Tibial artery (tissue), 4 donors: Measurements from ENCODE around the gene ITGAE.

Source experiments
- DNase-seq, 2 donors: peaks; one replicate each; pipeline ENCODE4 v3.0.0-alpha.2; 2019
- H3K27ac ChIP-seq, 2 donors: fragments of 200-600 bp; sonication (generic) in 1 of 2; 1 replicate in 1 of 2; 2 replicates in 1 of 2; pipeline ENCODE4 v1.5.1; 2018 to 2019; ENCODE audit warnings: mild to moderate bottlenecking in 1 of 2
- H3K27me3 ChIP-seq, 2 donors: fragments of 200-600 bp; sonication (generic) in 1 of 2; one replicate each; pipeline versions ENCODE4 v1.5.1 to v1.6.0; 2016 to 2019
- H3K36me3 ChIP-seq, 3 donors: fragments of 200-600 bp; sonication (generic) in 2 of 3; one replicate each; pipeline ENCODE4 v1.5.1; 2016 to 2019; ENCODE audit warnings: mild to moderate bottlenecking in 2 of 3
- H3K4me1 ChIP-seq, 4 donors: fragments of 200-600 bp; sonication (generic) in 2 of 4; 1 replicate in 3 of 4; 2 replicates in 1 of 4; pipeline ENCODE4 v1.5.1; 2016 to 2019
- H3K4me3 ChIP-seq, 2 donors: fragments of 200-600 bp; sonication (generic) in 1 of 2; 1 replicate in 1 of 2; 2 replicates in 1 of 2; pipeline ENCODE4 v1.5.1; 2018 to 2019; ENCODE audit warnings: mild to moderate bottlenecking in 2 of 2
- H3K9me3 ChIP-seq, 3 donors: fragments of 200-600 bp; sonication (generic) in 1 of 3; one replicate each; pipeline ENCODE4 v1.5.1; 2016 to 2019
- intact Hi-C: fragments of 100-400 bp; cut with DNase I; formaldehyde crosslinking; loops from one replicate; pipeline ENCODE4 v1.15.0; 2023; ENCODE audit warnings: low total_unique reads
- TF ChIP-seq, protein P1 (sequence below), 2 experiments: fragments of 200-600 bp in 1 of 2; fragments of 450-650 bp in 1 of 2; IDR thresholded peaks; one replicate each; pipeline ENCODE4 v1.5.1; 2017 to 2019; ENCODE audit warnings: antibody characterized with exemption in 2 of 2, mild to moderate bottlenecking in 1 of 2, moderate library complexity in 1 of 2

ITGAE gene

DNA sequence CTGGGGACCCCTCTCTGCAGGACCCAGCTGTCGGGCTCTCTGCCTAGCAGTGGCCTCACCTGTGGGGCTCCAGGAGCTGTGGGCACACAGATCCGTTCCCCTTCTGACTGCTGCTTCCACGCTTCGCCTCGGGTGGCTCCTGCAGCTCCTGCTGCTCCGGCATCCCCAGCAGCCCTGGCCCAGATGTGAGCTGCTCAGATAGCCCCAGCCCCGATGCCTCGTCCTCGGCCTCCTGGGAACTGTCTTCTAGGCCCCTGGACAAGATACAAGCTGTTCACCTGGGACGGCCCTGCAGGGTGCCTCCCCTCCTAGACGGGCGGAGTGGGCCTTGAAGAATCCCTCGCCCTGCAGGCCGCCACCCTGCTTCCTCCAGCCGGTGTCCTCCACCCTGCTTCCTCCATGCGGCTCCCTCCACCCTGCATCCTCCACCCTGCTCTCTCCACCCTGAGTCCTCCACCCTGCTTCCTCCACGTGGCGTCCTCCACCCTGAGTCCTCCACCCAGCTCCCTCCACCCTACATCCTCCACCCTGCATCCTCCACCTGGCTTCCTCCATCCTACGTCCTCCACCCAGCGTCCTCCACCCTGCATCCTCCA lies 121.4 kb downstream of the ITGAE start:
- intact Hi-C loops: no loop called here
- TF ChIP-seq, protein P1, sequence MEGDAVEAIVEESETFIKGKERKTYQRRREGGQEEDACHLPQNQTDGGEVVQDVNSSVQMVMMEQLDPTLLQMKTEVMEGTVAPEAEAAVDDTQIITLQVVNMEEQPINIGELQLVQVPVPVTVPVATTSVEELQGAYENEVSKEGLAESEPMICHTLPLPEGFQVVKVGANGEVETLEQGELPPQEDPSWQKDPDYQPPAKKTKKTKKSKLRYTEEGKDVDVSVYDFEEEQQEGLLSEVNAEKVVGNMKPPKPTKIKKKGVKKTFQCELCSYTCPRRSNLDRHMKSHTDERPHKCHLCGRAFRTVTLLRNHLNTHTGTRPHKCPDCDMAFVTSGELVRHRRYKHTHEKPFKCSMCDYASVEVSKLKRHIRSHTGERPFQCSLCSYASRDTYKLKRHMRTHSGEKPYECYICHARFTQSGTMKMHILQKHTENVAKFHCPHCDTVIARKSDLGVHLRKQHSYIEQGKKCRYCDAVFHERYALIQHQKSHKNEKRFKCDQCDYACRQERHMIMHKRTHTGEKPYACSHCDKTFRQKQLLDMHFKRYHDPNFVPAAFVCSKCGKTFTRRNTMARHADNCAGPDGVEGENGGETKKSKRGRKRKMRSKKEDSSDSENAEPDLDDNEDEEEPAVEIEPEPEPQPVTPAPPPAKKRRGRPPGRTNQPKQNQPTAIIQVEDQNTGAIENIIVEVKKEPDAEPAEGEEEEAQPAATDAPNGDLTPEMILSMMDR (IDR thresholded peaks at IDR 0.05): no peak
- no peak overlapping the region for H3K27ac ChIP-seq
- DNase-seq: no peak
- no peak overlapping the region for H3K4me3 ChIP-seq
- no peaks in the 10 kb centered on the region for H3K4me1 ChIP-seq
- no peaks in the 10 kb centered on the region for H3K9me3 ChIP-seq
- peaks cover 0 to 48% of the 10 kb centered on the region in 2 donors for H3K27me3 ChIP-seq
- H3K36me3 ChIP-seq: no peaks in the 10 kb centered on the region

DNA sequence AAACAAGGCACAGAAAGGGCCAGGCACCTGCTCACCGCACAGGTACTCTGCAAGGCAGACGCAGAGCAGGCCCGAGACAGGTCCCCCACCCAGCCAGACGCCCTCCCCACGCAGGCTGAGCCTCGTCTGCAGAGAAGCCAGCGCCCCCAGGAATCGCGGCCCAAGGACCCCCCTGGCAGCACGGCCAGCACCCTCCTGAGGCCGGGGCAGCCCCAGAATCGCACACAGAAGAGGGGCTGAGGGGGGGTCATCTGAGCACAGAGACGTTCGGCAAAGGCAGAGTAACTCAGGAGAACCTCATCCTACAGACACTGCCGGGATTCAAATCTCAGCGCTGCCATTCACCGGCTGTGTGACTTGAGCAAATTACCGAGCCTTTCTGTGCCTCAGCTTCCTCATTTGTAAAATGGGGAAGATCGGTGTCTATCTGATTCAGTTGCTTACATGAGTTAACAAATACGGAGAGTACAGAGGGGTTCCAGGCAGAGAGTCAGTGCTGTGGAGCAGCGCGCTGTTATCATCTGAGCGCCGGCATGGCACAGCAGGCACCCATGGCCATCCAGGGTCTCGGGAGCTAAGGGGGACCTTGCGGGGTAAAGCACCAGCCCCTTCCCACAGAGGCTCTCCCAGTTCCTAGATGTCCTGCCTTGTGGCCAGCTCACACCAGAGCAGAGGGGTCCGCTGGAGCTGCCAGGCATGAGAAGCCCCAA lies 122.0 kb downstream of the ITGAE start:
- no peak for DNase-seq
- intact Hi-C loops: no loop called here
- TF ChIP-seq, protein P1 (IDR thresholded peaks at IDR 0.05): no peak
- Histone ChIP-seq H3K4me3 (no peak overlapping the region), H3K36me3 (no peaks in the 10 kb centered on the region), H3K4me1 (no peaks in the 10 kb centered on the region), H3K9me3 (no peaks in the 10 kb centered on the region), H3K27me3 (peaks cover 0 to 42% of the 10 kb centered on the region in 2 donors), H3K27ac (no peak overlapping the region)

DNA sequence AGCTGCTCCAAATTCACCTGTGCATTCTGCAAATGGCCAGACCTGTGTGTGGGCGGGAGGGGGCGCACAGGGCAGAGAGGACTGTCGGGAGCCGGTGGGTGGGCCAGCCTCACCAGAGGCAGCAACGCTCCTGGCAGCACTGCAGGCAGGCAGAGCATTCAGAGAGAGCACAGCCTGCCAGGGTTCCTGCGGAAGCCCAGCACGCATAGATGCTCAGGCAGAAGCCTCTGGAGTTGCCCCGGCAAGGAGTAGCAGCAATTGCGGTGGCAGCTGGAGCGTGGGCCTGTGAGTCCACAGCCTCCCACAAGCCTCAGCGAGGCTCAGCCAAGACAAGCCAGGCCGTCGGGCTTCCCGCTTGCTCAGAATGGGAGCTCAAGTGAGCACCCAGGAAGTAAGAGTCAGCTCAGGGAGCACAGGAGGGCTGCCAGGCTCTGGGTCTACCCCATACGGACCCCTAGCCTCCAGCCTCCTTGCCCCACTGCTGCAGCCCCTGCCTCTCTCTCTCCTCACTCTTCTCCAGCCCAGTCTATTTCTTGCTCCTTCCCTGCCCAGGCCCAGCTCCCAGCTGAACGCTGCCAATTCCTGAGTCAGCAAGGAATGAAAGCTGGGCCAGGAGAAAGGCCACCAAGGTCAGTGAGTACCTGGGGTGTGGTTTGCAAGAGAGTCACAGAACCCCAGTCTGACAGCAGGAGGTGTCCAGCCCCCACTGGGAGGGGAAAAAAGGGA lies 122.7 kb downstream of the ITGAE start:
- peaks cover 0 to 36% of the 10 kb centered on the region in 2 donors for H3K27me3 ChIP-seq
- no peaks in the 10 kb centered on the region for H3K36me3 ChIP-seq
- H3K4me1 ChIP-seq: no peaks in the 10 kb centered on the region
- H3K27ac ChIP-seq: no peak overlapping the region
- intact Hi-C loops: no loop called here
- H3K4me3 ChIP-seq: no peak overlapping the region
- no peaks in the 10 kb centered on the region for H3K9me3 ChIP-seq
- DNase-seq: no peak
- TF ChIP-seq, protein P1 (IDR thresholded peaks at IDR 0.05): no peak

- Histone ChIP-seq H3K27me3 (peaks cover 0 to 13% of the 10 kb centered on the region in 2 donors), H3K9me3 (no peaks in the 10 kb centered on the region)
Measured at GRCh38 chr17:3675886-3676285, 125.1 kb downstream of the ITGAE start.

GRCh38 chr17:3672571-3672970 lies 128.4 kb downstream of the ITGAE start:
- peaks cover 0 to 12% (median 0%) of the 10 kb centered on the region in 3 donors for H3K36me3 ChIP-seq
- no peaks in the 10 kb centered on the region for H3K9me3 ChIP-seq
- H3K27ac ChIP-seq: no peak overlapping the region
- DNase-seq: no peak
- intact Hi-C loops: no loop called here
- TF ChIP-seq, protein P1 (IDR thresholded peaks at IDR 0.05): no peak
- peaks cover 6 to 13% (median 10%) of the 10 kb centered on the region in 4 donors for H3K4me1 ChIP-seq
- H3K27me3 ChIP-seq: no peaks in the 10 kb centered on the region
- H3K4me3 ChIP-seq: no peak overlapping the region

More at GRCh38 chr17:3675886-3676285, 125.1 kb downstream of the ITGAE start:
- Histone ChIP-seq H3K4me3 (no peak overlapping the region), H3K27ac (no peak overlapping the region), H3K4me1 (no peaks in the 10 kb centered on the region), H3K36me3 (peaks cover 0 to 12% (median 0%) of the 10 kb centered on the region in 3 donors)
- intact Hi-C loops: no loop called here
- DNase-seq: no peak
- TF ChIP-seq, protein P1 (IDR thresholded peaks at IDR 0.05): no peak
